SKM-1 treated with dmso at 0.1 percent for 144 hours (cell line): ENCODE data around the gene CLTCL1.
A peak's percentile ranks its signal among the peaks of the same experiment; 100 is the strongest.

Experiments
- DNase-seq: peaks from one replicate; lab custom pipeline; 2025; ENCODE audit not compliant: unreplicated experiment; lab: John Stamatoyannopoulos, UW

CLTCL1 gene

GRCh38 chr22:19197997-19198865, 93.3 kb downstream of the CLTCL1 start:
- no peak for DNase-seq

GRCh38 chr22:19196841-19197612, 94.5 kb downstream of the CLTCL1 start:
- DNase-seq: no peak

- no peak for DNase-seq
Measured at GRCh38 chr22:19195796-19196731, 95.5 kb downstream of the CLTCL1 start.

GRCh38 chr22:19194766-19195536, 96.6 kb downstream of the CLTCL1 start:
- no peak for DNase-seq

- DNase-seq: no peak
Measured at GRCh38 chr22:19193879-19194278, 97.6 kb downstream of the CLTCL1 start.

GRCh38 chr22:19187716-19188563, 103.6 kb downstream of the CLTCL1 start:
- DNase-seq: no peak

- DNase-seq: no peak
Measured at GRCh38 chr22:19184276-19184997, 107.1 kb downstream of the CLTCL1 start.

- DNase-seq: no peak
Measured at GRCh38 chr22:19183216-19183615, 108.3 kb downstream of the CLTCL1 start.

- DNase-seq: no peak
Measured at GRCh38 chr22:19182472-19183157, 108.9 kb downstream of the CLTCL1 start.

GRCh38 chr22:19181786-19182471, 109.6 kb downstream of the CLTCL1 start:
- DNase-seq: no peak

- DNase-seq: no peak
Measured at GRCh38 chr22:19180740-19181410, 110.6 kb downstream of the CLTCL1 start.

GRCh38 chr22:19180234-19180633, 111.3 kb downstream of the CLTCL1 start:
- no peak for DNase-seq

- DNase-seq: peak; percentile 63
Measured at GRCh38 chr22:19179497-19180048, 111.9 kb downstream of the CLTCL1 start.

- DNase-seq: peak; percentile 70
Measured at GRCh38 chr22:19178657-19179496, 112.6 kb downstream of the CLTCL1 start, which contains the start of gene SLC25A1. TSS of gene SLC25A1 (minus strand) at chr22:19178736. CDS start at chr22:19178673, 63 bp downstream.

- DNase-seq: no peak
Measured at GRCh38 chr22:19178065-19178656, 113.4 kb downstream of the CLTCL1 start.
